Osteocyte (in vitro differentiated cells): ENCODE data around the gene RASSF3. TPM values are rescaled to one million over a fixed set of nuclear protein-coding genes. Genes with fewer than 3 reads are reported as not detected.

Experiments used
- DNase-seq: peaks from one replicate; pipeline ENCODE4 v3.0.0; 2021; ENCODE audit warnings: mixed read lengths; ENCODE audit not compliant: unreplicated experiment; ENCODE audit errors: extremely low spot score
- H3K27ac Mint-ChIP-seq: one replicate; pipeline ENCODE4 v1.8.0; 2021; ENCODE audit warnings: mild to moderate bottlenecking, mixed read lengths; ENCODE audit not compliant: unreplicated experiment
- H3K27me3 Mint-ChIP-seq: one replicate; pipeline ENCODE4 v1.8.0; 2021; ENCODE audit warnings: mixed read lengths; ENCODE audit not compliant: unreplicated experiment
- H3K36me3 Mint-ChIP-seq: one replicate; pipeline ENCODE4 v1.8.0; 2021; ENCODE audit warnings: mixed read lengths; ENCODE audit not compliant: unreplicated experiment
- H3K4me1 Mint-ChIP-seq: one replicate; pipeline ENCODE4 v1.8.0; 2021; ENCODE audit warnings: mixed read lengths; ENCODE audit not compliant: unreplicated experiment
- H3K4me3 Mint-ChIP-seq: one replicate; pipeline ENCODE4 v1.8.0; 2021; ENCODE audit warnings: mild to moderate bottlenecking, moderate library complexity, mixed read lengths; ENCODE audit not compliant: unreplicated experiment
- H3K9me3 Mint-ChIP-seq: one replicate; pipeline ENCODE4 v1.8.0; 2021; ENCODE audit warnings: mixed read lengths; ENCODE audit not compliant: unreplicated experiment
- total RNA-seq: library from RNA; stranded (reverse); gene quantifications from 2 replicates; pipeline ENCODE4 v1.2.1, GENCODE V29; 2021
- TF ChIP-seq, protein P1 (sequence below): fragments of 200-600 bp; sonication (generic); IDR thresholded peaks from 2 replicates; pipeline ENCODE4 v1.5.0; 2021; ENCODE audit warnings: antibody characterized with exemption, mild to moderate bottlenecking, moderate library complexity

The RASSF3 gene
- total RNA-seq, 1 donor from 2014 or later, result 29.0 TPM

DNA sequence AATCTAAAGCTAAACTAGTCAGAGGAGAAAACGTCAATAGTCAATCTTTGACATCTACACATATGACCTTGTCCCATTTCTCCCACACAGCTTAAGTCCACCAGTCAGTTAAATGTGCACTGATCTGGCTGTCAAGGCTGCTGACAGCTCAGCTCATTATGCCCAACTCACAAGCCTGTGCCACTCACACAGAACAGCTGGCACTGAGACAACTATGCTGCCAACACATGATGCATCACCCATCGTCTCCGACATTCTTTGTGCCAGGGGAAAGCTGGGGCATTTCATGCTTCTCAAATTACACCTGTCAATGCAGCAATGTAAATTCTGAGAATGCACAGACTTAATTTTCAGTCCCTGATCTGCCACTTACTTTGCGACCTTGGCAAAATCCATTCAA is 123.6 kb downstream of the RASSF3 start:
- no peaks in the 10 kb centered on the region for H3K27me3 Mint-ChIP-seq
- DNase-seq, result no peak
- no peak overlapping the region for H3K4me3 Mint-ChIP-seq
- peak overlapping the region; percentile 42 for H3K27ac Mint-ChIP-seq
- peaks cover 56% of the 10 kb centered on the region for H3K36me3 Mint-ChIP-seq
- peaks cover 21% of the 10 kb centered on the region for H3K4me1 Mint-ChIP-seq
- no peaks in the 10 kb centered on the region for H3K9me3 Mint-ChIP-seq
- TF ChIP-seq, protein P1, sequence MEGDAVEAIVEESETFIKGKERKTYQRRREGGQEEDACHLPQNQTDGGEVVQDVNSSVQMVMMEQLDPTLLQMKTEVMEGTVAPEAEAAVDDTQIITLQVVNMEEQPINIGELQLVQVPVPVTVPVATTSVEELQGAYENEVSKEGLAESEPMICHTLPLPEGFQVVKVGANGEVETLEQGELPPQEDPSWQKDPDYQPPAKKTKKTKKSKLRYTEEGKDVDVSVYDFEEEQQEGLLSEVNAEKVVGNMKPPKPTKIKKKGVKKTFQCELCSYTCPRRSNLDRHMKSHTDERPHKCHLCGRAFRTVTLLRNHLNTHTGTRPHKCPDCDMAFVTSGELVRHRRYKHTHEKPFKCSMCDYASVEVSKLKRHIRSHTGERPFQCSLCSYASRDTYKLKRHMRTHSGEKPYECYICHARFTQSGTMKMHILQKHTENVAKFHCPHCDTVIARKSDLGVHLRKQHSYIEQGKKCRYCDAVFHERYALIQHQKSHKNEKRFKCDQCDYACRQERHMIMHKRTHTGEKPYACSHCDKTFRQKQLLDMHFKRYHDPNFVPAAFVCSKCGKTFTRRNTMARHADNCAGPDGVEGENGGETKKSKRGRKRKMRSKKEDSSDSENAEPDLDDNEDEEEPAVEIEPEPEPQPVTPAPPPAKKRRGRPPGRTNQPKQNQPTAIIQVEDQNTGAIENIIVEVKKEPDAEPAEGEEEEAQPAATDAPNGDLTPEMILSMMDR, result no peak

DNA sequence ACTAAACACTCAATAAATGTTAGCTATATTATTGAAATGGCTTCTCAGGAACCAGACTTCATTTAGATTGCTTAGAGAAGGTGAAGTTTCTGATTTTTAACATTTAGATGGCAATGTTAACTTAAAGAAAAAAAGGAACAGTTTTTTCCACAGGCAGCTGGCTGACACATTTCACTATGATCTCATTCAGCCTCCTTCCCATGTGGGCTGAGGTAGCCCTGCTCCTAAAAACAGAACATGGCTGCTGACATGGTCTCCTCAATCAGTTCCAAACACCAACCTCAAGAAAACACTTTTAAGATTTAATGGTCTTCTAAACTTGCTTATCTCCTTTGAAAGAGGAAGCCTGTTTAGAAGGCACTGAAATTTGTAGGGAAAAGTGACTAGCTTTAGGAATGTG is 125.1 kb downstream of the RASSF3 start:
- Mint-ChIP-seq H3K4me1 (peaks cover 15% of the 10 kb centered on the region), H3K27me3 (no peaks in the 10 kb centered on the region), H3K9me3 (no peaks in the 10 kb centered on the region), H3K36me3 (peaks cover 62% of the 10 kb centered on the region), H3K27ac (no peak overlapping the region), H3K4me3 (no peak overlapping the region)
- no peak for DNase-seq
- TF ChIP-seq, protein P1, result no peak

GRCh38 chr12:64736771-64737170 is 126.5 kb downstream of the RASSF3 start:
- Mint-ChIP-seq H3K9me3 (no peaks in the 10 kb centered on the region), H3K27me3 (no peaks in the 10 kb centered on the region), H3K4me3 (no peak overlapping the region), H3K4me1 (peaks cover 12% of the 10 kb centered on the region), H3K27ac (no peak overlapping the region), H3K36me3 (peaks cover 63% of the 10 kb centered on the region)
- TF ChIP-seq, protein P1, result no peak
- no peak for DNase-seq

- H3K4me3 Mint-ChIP-seq, result no peak overlapping the region
- TF ChIP-seq, protein P1, result no peak
- DNase-seq, result no peak
- peaks cover 12% of the 10 kb centered on the region for H3K4me1 Mint-ChIP-seq
- H3K36me3 Mint-ChIP-seq, result peaks cover 66% of the 10 kb centered on the region
- H3K27ac Mint-ChIP-seq, result no peak overlapping the region
- H3K9me3 Mint-ChIP-seq, result no peaks in the 10 kb centered on the region
- H3K27me3 Mint-ChIP-seq, result no peaks in the 10 kb centered on the region
These were observed 127.2 kb downstream of the RASSF3 start for GRCh38 chr12:64737539-64737938.

DNA sequence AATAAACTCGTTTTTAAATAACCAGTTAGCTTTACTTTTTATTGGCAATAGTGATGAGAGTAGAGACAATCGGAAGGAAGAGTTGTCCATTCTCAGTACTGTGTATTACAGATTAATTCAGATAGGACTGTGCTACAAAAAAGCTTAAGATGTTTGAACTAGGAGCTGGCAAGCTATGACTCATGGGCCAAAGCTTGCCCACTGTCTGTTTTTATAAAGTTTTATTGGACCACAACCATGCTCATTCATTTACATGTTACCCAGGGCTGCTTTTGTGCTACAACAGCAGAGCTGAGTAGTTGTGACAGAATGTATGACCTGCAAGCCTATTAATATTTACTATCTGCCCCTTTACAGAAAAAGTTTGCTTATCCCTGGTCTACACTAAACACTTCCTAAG is 129.5 kb downstream of the RASSF3 start:
- H3K27ac Mint-ChIP-seq, result no peak overlapping the region
- H3K4me3 Mint-ChIP-seq, result no peak overlapping the region
- TF ChIP-seq, protein P1, result no peak
- no peak for DNase-seq
- peaks cover 71% of the 10 kb centered on the region for H3K36me3 Mint-ChIP-seq
- no peaks in the 10 kb centered on the region for H3K27me3 Mint-ChIP-seq
- peaks cover 6% of the 10 kb centered on the region for H3K4me1 Mint-ChIP-seq
- H3K9me3 Mint-ChIP-seq, result no peaks in the 10 kb centered on the region
